H1 (cell line): Measurements from ENCODE around the gene GNG7.

Source experiments
- CHD2 ChIP-seq: IDR thresholded peaks from 2 replicates; pipeline ENCODE4 v1.6.1; 2012; ENCODE audit warnings: low read length, improper control_type of control experiment
- CREB1 ChIP-seq: IDR thresholded peaks from 2 replicates; pipeline ENCODE4 v1.6.1; 2012; ENCODE audit warnings: inconsistent platforms
- CTCF ChIP-seq, 3 experiments: IDR thresholded peaks; 1 replicate in 2 of 3; 2 replicates in 1 of 3; pipeline versions ENCODE4 v1.5.1 to v1.6.1; 2011; ENCODE audit warnings: low read length in 3 of 3, mild to moderate bottlenecking in 3 of 3, inconsistent platforms in 2 of 3, low read depth in 1 of 3, moderate library complexity in 1 of 3; ENCODE audit not compliant: insufficient read depth in 1 of 3; ENCODE audit errors: control extremely low read depth in 1 of 3
- EZH2 ChIP-seq: fragments of 200-600 bp; sonication (generic); IDR thresholded peaks from 2 replicates; pipeline ENCODE4 v1.7.1; 2012; ENCODE audit warnings: low read depth, mild to moderate bottlenecking, moderate library complexity, low read length, inconsistent platforms; ENCODE audit not compliant: severe bottlenecking
- POLR2A ChIP-seq, 2 experiments: IDR thresholded peaks; 1 replicate in 1 of 2; 2 replicates in 1 of 2; pipeline ENCODE4 v1.6.1; 2011; ENCODE audit warnings: low read depth in 2 of 2, low read length in 2 of 2, mild to moderate bottlenecking in 2 of 2; ENCODE audit errors: control extremely low read depth in 1 of 2
- SAP30 ChIP-seq: fragments of 300-600 bp; sonication (generic); IDR thresholded peaks from 2 replicates; pipeline ENCODE4 v1.7.1; 2012; ENCODE audit warnings: low read length, moderate library complexity, mild to moderate bottlenecking, inconsistent platforms; ENCODE audit not compliant: insufficient read depth, insufficient replicate concordance
- TAF1 ChIP-seq: IDR thresholded peaks from 2 replicates; pipeline ENCODE4 v1.6.1; 2011; ENCODE audit warnings: mild to moderate bottlenecking, low read depth, low read length

- TF ChIP-seq TAF1 (no peak), CTCF (IDR thresholded peaks at IDR 0.05; ENCODE audit: control extremely low read depth in 1 of 3, insufficient read depth in 1 of 3, low read depth in 1 of 3, low read length in 3 of 3) (no peak), CREB1 (no peak), CHD2 (no peak), EZH2 (no peak), SAP30 (no peak), POLR2A (IDR thresholded peaks at IDR 0.05; ENCODE audit: control extremely low read depth in 1 of 2, low read depth in 2 of 2, low read length in 2 of 2) (no peak)
These were observed 99.2 kb downstream of the GNG7 start for GRCh38 chr19:2603334-2603733.
